Measurements from ENCODE around the gene TSPAN3. TPM values are rescaled to one million over a fixed set of nuclear protein-coding genes. Genes with fewer than 3 reads are reported as not detected.

Gene TSPAN3
- total RNA-seq, 6 experiments from 2014 or later, result 35.6 to 103 (median 63.2) TPM

DNA sequence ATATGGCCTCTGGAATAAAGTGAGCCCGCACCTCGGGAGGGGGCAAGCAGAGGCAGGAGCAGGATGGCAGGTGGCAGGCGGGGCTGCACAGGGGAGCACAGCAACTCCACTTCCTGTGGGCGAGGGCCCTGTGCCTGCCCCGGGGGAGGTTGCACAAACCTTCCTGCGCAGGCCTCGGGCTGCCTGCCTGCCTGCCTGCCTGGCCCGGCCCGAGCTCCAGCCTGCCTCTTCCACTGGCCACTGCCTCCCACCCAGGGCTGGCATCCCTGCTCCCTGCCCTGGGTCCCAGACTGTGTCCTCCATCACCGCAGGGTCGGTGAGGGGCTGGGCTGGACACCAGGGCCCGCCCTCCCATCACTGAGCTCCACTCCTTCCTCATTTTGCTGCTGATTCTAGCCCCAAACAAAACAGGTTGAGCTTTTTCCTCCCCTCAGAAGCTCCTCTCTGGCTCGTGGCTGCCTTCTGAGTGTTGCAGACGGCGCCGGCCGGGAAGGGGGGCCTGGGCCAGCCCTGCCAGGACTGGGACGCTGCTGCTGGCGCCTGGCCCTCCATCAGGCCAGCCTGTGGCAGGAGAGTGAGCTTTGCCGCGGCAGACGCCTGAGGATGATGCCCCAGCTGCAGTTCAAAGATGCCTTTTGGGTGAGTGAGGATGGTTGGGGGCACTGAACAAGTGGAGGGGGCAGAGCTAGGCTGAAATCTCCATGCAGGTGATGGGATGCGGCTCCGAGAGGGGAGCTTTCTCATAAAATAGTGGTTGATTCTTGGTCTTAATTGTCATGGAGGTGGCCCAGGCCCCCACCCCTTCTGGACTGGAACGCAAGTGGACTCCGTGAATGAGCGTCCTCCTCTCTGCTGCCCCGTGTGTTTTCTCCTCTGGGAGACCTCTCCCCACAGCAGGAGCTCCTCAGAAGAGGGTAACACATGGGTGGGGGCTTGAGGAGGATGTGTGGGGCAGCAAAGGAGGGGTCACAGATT lies 75.7 kb downstream of the TSPAN3 start, which contains the start of gene PSTPIP1:
Gene PSTPIP1, plus strand, starts transcription at position 156 of the 975 bp plus-strand sequence. Its CDS starts 448 bp downstream, at position 604.
- DNase-seq (peak; percentile 55 to 69 (median 61)), ATAC-seq (peak; percentile 47 to 66 (median 54))
- no peaks in the 10 kb centered on the region for H3K36me3 ChIP-seq
- H3K4me1 ChIP-seq, result no peaks in the 10 kb centered on the region
- H3K9me3 ChIP-seq, result no peaks in the 10 kb centered on the region
- peak within 1 kb of the TSS; percentile 11 to 24 (median 14) for H3K4me3 ChIP-seq
- H3K27me3 ChIP-seq, result no peaks in the 10 kb centered on the region
- intact Hi-C loops (cut with DNase I), result no loop called here
- peak within 1 kb of the TSS in 2 of 3 donors; percentile 33 to 43 for H3K27ac ChIP-seq
- TF ChIP-seq, protein P1, sequence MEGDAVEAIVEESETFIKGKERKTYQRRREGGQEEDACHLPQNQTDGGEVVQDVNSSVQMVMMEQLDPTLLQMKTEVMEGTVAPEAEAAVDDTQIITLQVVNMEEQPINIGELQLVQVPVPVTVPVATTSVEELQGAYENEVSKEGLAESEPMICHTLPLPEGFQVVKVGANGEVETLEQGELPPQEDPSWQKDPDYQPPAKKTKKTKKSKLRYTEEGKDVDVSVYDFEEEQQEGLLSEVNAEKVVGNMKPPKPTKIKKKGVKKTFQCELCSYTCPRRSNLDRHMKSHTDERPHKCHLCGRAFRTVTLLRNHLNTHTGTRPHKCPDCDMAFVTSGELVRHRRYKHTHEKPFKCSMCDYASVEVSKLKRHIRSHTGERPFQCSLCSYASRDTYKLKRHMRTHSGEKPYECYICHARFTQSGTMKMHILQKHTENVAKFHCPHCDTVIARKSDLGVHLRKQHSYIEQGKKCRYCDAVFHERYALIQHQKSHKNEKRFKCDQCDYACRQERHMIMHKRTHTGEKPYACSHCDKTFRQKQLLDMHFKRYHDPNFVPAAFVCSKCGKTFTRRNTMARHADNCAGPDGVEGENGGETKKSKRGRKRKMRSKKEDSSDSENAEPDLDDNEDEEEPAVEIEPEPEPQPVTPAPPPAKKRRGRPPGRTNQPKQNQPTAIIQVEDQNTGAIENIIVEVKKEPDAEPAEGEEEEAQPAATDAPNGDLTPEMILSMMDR (IDR thresholded peaks at IDR 0.05), result no peak
- no peak for TF ChIP-seq POLR2A (IDR thresholded peaks at IDR 0.05)
- 74% methylated on average over 8 of the region's 28 CpGs for WGBS (ENCODE audit: insufficient coverage, low coverage, low lambda C conversion rate, missing lambda C conversion rate)

DNA sequence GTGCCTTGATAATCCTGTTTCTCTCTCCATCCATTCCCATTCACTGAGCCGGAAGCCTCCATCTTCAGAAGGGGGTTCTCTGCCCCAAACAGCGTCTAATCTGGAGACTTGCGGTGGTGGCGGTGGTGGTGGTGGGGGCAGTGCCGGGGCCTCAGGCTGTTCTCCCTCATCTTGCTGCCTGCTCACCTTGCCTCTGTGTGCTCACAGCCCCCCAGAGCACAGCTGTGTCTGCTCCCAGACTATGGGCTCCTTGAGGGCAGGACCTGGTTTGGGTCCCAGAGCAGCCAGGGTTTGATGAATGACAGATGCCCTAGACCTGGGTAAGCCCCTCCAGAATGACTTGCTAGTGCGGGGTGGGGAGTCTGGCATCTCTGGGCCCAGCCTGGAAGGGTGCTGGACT lies 76.4 kb downstream of the TSPAN3 start:
- H3K36me3 ChIP-seq, result no peaks in the 10 kb centered on the region
- intact Hi-C loops (cut with DNase I), result no loop called here
- no peaks in the 10 kb centered on the region for H3K4me1 ChIP-seq
- H3K4me3 ChIP-seq, result no peak overlapping the region
- no peaks in the 10 kb centered on the region for H3K27me3 ChIP-seq
- ATAC-seq, result no peak
- H3K27ac ChIP-seq, result peak overlapping the region in 2 of 3 donors; percentile 33 to 43
- 78% methylated on average over 4 of the region's 6 CpGs for WGBS (ENCODE audit: insufficient coverage, low coverage, low lambda C conversion rate, missing lambda C conversion rate)
- H3K9me3 ChIP-seq, result no peaks in the 10 kb centered on the region
- DNase-seq, result peak in 2 of 3 donors; percentile 14 to 48
- TF ChIP-seq, protein P1 (IDR thresholded peaks at IDR 0.05), result no peak
- TF ChIP-seq POLR2A (IDR thresholded peaks at IDR 0.05), result no peak

DNA sequence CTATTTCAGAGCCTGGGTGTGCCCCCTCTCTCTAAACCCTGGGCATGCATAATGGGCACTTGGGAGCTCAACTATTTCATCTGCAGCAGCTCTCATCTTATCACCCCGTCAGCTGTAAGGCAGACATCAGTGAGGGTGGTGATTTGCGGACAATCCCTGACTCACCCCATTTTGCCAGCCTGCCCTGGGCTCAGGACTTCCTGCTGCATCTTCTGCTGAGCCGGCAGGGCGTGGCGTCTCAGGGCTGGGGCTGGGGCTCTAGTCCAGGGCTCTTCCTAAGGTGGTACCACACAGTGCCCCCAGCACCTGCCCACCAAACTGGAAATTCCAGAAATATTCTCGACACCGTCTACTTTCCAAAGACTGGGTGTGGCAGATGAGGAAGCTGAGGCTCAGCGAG lies 76.9 kb downstream of the TSPAN3 start:
- Histone ChIP-seq H3K27ac (no peak overlapping the region), H3K4me3 (no peak overlapping the region), H3K9me3 (no peaks in the 10 kb centered on the region), H3K4me1 (no peaks in the 10 kb centered on the region), H3K27me3 (no peaks in the 10 kb centered on the region), H3K36me3 (no peaks in the 10 kb centered on the region)
- ATAC-seq, result peak; percentile 17 to 43 (median 30)
- TF ChIP-seq POLR2A (IDR thresholded peaks at IDR 0.05), result no peak
- TF ChIP-seq, protein P1 (IDR thresholded peaks at IDR 0.05), result no peak
- intact Hi-C loops (cut with DNase I), result no loop called here
- peak; percentile 52 to 70 (median 55) for DNase-seq
- WGBS (ENCODE audit: insufficient coverage, low coverage, low lambda C conversion rate, missing lambda C conversion rate), result 75% methylated on average over 4 of the region's 8 CpGs

DNA sequence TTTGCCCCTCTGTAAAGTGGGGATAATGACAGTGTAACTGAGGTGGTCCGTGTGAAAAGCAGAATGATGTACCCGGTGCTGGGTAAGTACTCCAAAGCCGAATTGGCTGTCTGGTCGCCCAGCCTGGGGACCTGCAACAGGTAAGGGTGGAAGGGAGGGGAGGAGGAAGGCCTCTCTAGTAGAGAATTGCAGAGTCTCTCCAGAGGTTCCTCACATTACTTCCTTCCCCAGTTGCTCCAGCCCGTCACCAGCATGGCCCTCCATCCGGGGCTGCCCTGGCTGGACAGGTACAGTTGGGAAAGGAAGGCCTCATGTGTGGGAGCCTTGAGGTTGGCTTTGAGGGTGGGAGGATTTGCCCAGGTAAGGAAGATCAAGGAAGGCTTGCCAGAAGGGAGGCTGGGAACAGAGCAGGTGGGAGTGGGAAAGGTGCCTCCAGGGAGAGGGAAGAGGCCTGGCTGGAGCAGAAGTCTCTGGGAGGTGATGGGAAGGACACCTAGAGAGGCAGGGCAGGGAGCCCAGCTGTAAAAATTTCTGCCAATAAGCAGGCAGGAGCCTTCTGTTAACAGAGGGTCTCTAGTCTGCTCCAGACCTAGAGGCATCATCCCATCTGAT lies 77.7 kb downstream of the TSPAN3 start:
- WGBS (ENCODE audit: insufficient coverage, low coverage, low lambda C conversion rate, missing lambda C conversion rate), result 80% methylated on average over 6 of the region's 6 CpGs
- peak; percentile 14 to 46 (median 44) for DNase-seq

More for the DNA sequence above, 77.7 kb downstream of the TSPAN3 start:
- intact Hi-C loops (cut with DNase I), result no loop called here
- TF ChIP-seq, protein P1 (IDR thresholded peaks at IDR 0.05), result no peak
- no peak for TF ChIP-seq POLR2A (IDR thresholded peaks at IDR 0.05)
- H3K9me3 ChIP-seq, result no peaks in the 10 kb centered on the region
- H3K27ac ChIP-seq, result no peak overlapping the region
- no peaks in the 10 kb centered on the region for H3K36me3 ChIP-seq
- no peak overlapping the region for H3K4me3 ChIP-seq
- ATAC-seq, result no peak
- H3K4me1 ChIP-seq, result no peaks in the 10 kb centered on the region
- no peaks in the 10 kb centered on the region for H3K27me3 ChIP-seq
